ENCODE data around the gene HMGN4. TPM values are rescaled to one million over a fixed set of nuclear protein-coding genes. Genes with fewer than 3 reads are reported as not detected.
A peak's percentile ranks its signal among the peaks of the same experiment; 100 is the strongest.

HMGN4 gene
- total RNA-seq, 2 donors from 2014 or later: 24.4 to 37.1 TPM

DNA sequence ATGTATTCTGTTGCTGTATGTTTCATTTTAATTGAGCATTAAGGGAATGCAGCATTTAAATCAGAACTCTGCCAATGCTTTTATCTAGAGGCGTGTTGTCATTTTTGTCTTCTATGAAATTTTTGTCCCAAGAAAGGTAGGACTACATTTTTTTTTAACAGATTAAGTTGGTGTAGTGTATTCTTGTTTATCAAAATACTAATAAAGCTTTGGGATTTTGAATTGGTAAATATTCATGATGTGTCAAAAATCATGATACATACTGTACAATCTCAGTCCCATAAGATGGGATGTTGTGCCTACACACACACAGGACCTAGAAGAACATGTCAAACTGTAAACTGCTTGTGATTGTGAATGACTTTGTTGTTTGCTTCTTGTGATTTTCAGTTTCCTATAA, 11.2 kb upstream of the HMGN4 start:
- H3K27ac ChIP-seq: no peak overlapping the region
- WGBS, 2 donors: 88 to 93% methylated on average over 1 of the region's 1 CpG

DNA sequence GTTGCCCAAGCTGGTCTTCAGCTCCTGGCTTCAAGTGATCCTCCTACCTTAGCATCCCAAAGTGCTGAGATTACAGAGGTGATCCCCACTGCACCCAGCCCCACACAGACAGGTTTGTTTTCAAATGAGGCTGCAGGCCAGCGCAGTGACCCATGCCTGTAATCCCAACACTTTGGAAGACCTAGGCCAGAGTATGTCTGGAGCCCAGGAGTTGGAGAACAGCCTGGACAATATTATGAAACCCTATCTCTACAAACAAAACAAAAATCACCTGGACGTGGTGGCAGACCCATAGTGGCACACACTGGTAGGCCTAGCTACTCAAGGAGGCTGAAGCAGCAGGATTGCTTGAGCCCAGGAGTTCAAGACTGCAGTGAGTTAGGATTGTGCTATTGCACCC, 8.0 kb upstream of the HMGN4 start:
- intact Hi-C loops (cut with DNase I): no loop called here
- ATAC-seq: no peak
- WGBS, 2 donors: 64 to 83% methylated on average over 2 of the region's 2 CpGs

More for the DNA sequence above, 11.2 kb upstream of the HMGN4 start:
- no peaks in the 10 kb centered on the region for H3K36me3 ChIP-seq (replicated peaks in 1 of 2; ENCODE audit: insufficient read depth in 1 of 2, low read depth in 2 of 2)
- DNase-seq (no peak), ATAC-seq (no peak)
- TF ChIP-seq, protein P1, sequence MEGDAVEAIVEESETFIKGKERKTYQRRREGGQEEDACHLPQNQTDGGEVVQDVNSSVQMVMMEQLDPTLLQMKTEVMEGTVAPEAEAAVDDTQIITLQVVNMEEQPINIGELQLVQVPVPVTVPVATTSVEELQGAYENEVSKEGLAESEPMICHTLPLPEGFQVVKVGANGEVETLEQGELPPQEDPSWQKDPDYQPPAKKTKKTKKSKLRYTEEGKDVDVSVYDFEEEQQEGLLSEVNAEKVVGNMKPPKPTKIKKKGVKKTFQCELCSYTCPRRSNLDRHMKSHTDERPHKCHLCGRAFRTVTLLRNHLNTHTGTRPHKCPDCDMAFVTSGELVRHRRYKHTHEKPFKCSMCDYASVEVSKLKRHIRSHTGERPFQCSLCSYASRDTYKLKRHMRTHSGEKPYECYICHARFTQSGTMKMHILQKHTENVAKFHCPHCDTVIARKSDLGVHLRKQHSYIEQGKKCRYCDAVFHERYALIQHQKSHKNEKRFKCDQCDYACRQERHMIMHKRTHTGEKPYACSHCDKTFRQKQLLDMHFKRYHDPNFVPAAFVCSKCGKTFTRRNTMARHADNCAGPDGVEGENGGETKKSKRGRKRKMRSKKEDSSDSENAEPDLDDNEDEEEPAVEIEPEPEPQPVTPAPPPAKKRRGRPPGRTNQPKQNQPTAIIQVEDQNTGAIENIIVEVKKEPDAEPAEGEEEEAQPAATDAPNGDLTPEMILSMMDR (IDR thresholded peaks at IDR 0.05): no peak
- H3K4me3 ChIP-seq: no peak overlapping the region
- H3K4me1 ChIP-seq: peaks cover 3% of the 10 kb centered on the region
- H3K27me3 ChIP-seq: no peaks in the 10 kb centered on the region
- intact Hi-C loops (cut with DNase I): no loop called here
- no peaks in the 10 kb centered on the region for H3K9me3 ChIP-seq

DNA sequence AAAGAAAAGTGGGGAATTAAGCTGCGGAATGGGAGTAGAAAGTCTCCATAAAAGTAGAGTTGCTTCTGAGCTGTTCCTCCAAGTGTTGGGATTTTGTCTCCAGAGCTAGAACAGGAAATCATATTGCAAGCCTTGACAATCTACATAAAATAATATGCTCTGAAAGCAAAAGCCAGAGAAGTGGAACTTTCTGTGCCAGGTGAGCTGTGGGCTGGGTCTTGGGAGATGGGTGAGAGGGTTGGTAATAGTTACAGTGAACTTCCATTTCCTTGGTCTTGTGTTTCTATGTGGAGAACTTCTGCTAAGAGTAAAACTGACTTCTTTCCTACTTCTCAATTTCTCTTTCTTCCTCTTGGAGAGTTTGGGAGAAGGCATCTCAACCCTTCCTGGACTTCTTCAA, 6.3 kb upstream of the HMGN4 start:
- Histone ChIP-seq H3K36me3 (replicated peaks in 1 of 2; ENCODE audit: insufficient read depth in 1 of 2, low read depth in 2 of 2) (no peaks in the 10 kb centered on the region), H3K9me3 (no peaks in the 10 kb centered on the region), H3K4me3 (no peak overlapping the region), H3K27ac (peak overlapping the region in 1 of 4 donors; percentile 71), H3K4me1 (peaks cover 14% of the 10 kb centered on the region), H3K27me3 (no peaks in the 10 kb centered on the region)
- ATAC-seq: no peak
- 95 to 100% methylated on average over 1 of the region's 1 CpG for WGBS, 2 donors
- no peak for DNase-seq
- intact Hi-C loops (cut with DNase I): no loop called here
- no peak for TF ChIP-seq POLR2A (IDR thresholded peaks at IDR 0.05)
- TF ChIP-seq, protein P1 (IDR thresholded peaks at IDR 0.05): no peak

More for the DNA sequence above, 8.0 kb upstream of the HMGN4 start:
- Histone ChIP-seq H3K4me1 (peaks cover 6% of the 10 kb centered on the region), H3K36me3 (replicated peaks in 1 of 2; ENCODE audit: insufficient read depth in 1 of 2, low read depth in 2 of 2) (no peaks in the 10 kb centered on the region), H3K27ac (no peak overlapping the region), H3K27me3 (no peaks in the 10 kb centered on the region), H3K9me3 (no peaks in the 10 kb centered on the region), H3K4me3 (no peak overlapping the region)
- no peak for TF ChIP-seq POLR2A (IDR thresholded peaks at IDR 0.05)
- TF ChIP-seq, protein P1 (IDR thresholded peaks at IDR 0.05): no peak
- DNase-seq: no peak

DNA sequence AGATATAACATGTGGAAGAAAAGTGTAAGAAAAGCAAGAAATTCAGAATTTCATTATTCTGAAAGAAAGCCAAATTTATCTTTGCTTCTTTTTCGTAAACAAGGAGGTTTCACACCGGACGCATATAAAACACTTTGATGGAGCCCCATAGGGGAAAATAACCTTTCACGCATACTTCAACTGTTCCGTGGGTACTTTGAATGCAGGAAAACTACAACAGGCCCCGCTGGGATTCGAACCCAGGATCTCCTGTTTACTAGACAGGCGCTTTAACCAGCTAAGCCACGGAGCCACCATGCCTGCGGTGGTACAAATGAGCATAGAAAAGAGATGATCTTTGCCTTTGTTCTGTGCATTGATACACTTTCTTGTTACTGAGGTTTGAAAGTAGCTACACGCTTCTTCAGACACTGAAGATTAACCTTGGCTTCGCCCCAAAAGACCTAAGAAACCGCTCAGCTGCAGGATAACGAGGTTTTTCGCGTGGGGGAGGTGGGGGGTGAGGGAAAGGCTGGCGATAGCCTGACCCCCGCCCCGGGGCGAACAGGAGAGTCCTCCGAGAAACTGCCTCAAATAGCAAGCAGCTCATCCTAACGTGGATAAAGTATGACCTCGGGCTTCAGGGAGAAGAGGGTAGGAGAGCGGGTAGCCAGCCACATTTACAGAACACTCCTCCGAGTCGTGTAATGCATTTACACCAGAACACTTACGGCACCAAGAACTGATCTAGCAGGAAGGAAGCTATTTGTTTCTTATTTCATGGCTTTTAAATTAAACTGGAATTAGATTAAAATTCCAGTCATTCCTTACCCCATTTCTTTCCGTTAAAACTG, 5.3 kb upstream of the HMGN4 start:
- 1 to 2% methylated on average over 28 of the region's 28 CpGs for WGBS, 2 donors

More for the DNA sequence above, 5.3 kb upstream of the HMGN4 start:
- no peaks in the 10 kb centered on the region for H3K27me3 ChIP-seq
- TF ChIP-seq POLR2A (IDR thresholded peaks at IDR 0.05): no peak
- TF ChIP-seq, protein P1 (IDR thresholded peaks at IDR 0.05): no peak
- H3K27ac ChIP-seq: peak overlapping the region; percentile 48 to 71 (median 67)
- intact Hi-C loops (cut with DNase I): no loop called here
- peak; percentile 91 to 93 (median 92) for DNase-seq
- peaks cover 17% of the 10 kb centered on the region for H3K4me1 ChIP-seq
- no peaks in the 10 kb centered on the region for H3K36me3 ChIP-seq (replicated peaks in 1 of 2; ENCODE audit: insufficient read depth in 1 of 2, low read depth in 2 of 2)
- H3K9me3 ChIP-seq: no peaks in the 10 kb centered on the region
- peak; percentile 58 for ATAC-seq
- H3K4me3 ChIP-seq: peak overlapping the region; percentile 16 to 51
